ENCODE measurements around the gene SLC35E1. TPM values are rescaled to one million over a fixed set of nuclear protein-coding genes. Genes with fewer than 3 reads are reported as not detected.

The SLC35E1 gene
- total and polyA plus RNA-seq, 2 of the 13 experiments (the other 11 are each of a cell fraction or from before 2014, with no cell fraction given): 21.2 to 46.5 TPM

GRCh38 chr19:16561382-16561781 is 10.8 kb downstream of the SLC35E1 start:
- no peaks in the 10 kb centered on the region for H4K20me1 ChIP-seq (ENCODE audit: insufficient read depth, low read length)
- no peak overlapping the region for H3K4me2 ChIP-seq (ENCODE audit: low read depth, low read length)
- BruUV-seq (replicated peaks): no TSS peak
- no peaks in the 10 kb centered on the region for H3K79me2 ChIP-seq (ENCODE audit: insufficient read depth, low read length)
- ATAC-seq: no peak
- TF ChIP-seq HNRNPL (IDR thresholded peaks at IDR 0.05; ENCODE audit: low read depth, low read length): no peak
- no peak for TF ChIP-seq HOXA3 (CRISPR knock-in tag; IDR thresholded peaks at IDR 0.05)
- TF ChIP-seq ZNF101 (CRISPR knock-in tag; IDR thresholded peaks at IDR 0.05; ENCODE audit: borderline replicate concordance, low read depth): no peak
- TF ChIP-seq ZNF776 (CRISPR knock-in tag; IDR thresholded peaks at IDR 0.05): no peak
- TF ChIP-seq SETDB1 (CRISPR knock-in tag; IDR thresholded peaks at IDR 0.05; ENCODE audit: borderline replicate concordance): no peak
- no peak for TF ChIP-seq FOXP4 (CRISPR knock-in tag; IDR thresholded peaks at IDR 0.05)
- no peak for TF ChIP-seq ZNF17 (CRISPR knock-in tag; IDR thresholded peaks at IDR 0.05)
- TF ChIP-seq ZNF232 (CRISPR knock-in tag; IDR thresholded peaks at IDR 0.05; ENCODE audit: borderline replicate concordance): no peak
- no peak for TF ChIP-seq ZMAT3 (CRISPR knock-in tag; conservative IDR thresholded peaks at IDR 0.05)
- TF ChIP-seq SPEN (CRISPR knock-in tag; IDR thresholded peaks at IDR 0.05; ENCODE audit: low read depth): no peak
- TF ChIP-seq SMAD3 (CRISPR knock-in tag; IDR thresholded peaks at IDR 0.05): no peak
- H3K9me3 ChIP-seq (ENCODE audit: low read length): no peaks in the 10 kb centered on the region
- ChIA-PET CTCF (ENCODE audit: low intra/inter-chr PET ratio, low total read pairs) (no interaction called here), POLR2A (no interaction called here)
- in situ Hi-C loops (cut with HindIII; ENCODE audit: extremely low pct_ligation_motif_present, low pct_unique_long_range_greater_than_20kb): no loop called here
- no peaks in the 10 kb centered on the region for H3K27me3 ChIP-seq (ENCODE audit: control insufficient read depth in 1 of 2, insufficient read depth in 2 of 2, low read length in 2 of 2)
- WGBS (ENCODE audit: low lambda C conversion rate): 98% methylated on average over 8 of the region's 8 CpGs
- H2AFZ ChIP-seq (ENCODE audit: low read length): no peak overlapping the region
- peaks cover 15 to 55% of the 10 kb centered on the region in 2 experiments for H3K36me3 ChIP-seq (replicated peaks in 1 of 2; ENCODE audit: control insufficient read depth in 1 of 2, insufficient read depth in 2 of 2, low read length in 2 of 2)
- H3K4me1 ChIP-seq (ENCODE audit: insufficient read depth, low read length): no peaks in the 10 kb centered on the region
- FAIRE-seq: no peak
- no peak overlapping the region for H3K27ac ChIP-seq (ENCODE audit: extremely low read length, insufficient read depth, low read length)
- no peak for DNase-seq (ENCODE audit: low spot score)
- no peak overlapping the region for H3K4me3 ChIP-seq (replicated peaks in 1 of 3; ENCODE audit: insufficient read depth in 1 of 3, low read depth in 2 of 3, low read length in 3 of 3)
- intact Hi-C loops (cut with micrococcal nuclease; ENCODE audit: unreplicated experiment): no loop called here
- H3K9ac ChIP-seq (ENCODE audit: insufficient read depth, low read depth, low read length): no peak overlapping the region

Data from HepG2 (cell line).